ENCODE data around the gene ASH1L.

- no peak for TF ChIP-seq POLR2A (IDR thresholded peaks at IDR 0.05; ENCODE audit: low read depth)
- no peak for TF ChIP-seq CTCF (IDR thresholded peaks at IDR 0.05)
- no peak for TF ChIP-seq EP300 (IDR thresholded peaks at IDR 0.05)
- no peak for TF ChIP-seq POLR2AphosphoS5 (IDR thresholded peaks at IDR 0.05)
Observed at GRCh38 chr1:155285631-155286044, 277.0 kb downstream of the ASH1L start.
